Mesendoderm (in vitro differentiated cells): Measurements from ENCODE around the gene TBC1D14.

Experiments used
- DNase-seq: peaks from one replicate; pipeline ENCODE4 v3.0.0; 2013
- H2AK5ac ChIP-seq: 2 replicates; pipeline ENCODE4 v1.6.1; 2013; ENCODE audit warnings: low read length, inconsistent platforms
- H2BK120ac ChIP-seq: 2 replicates; pipeline ENCODE4 v1.6.1; 2013; ENCODE audit warnings: low read depth, mild to moderate bottlenecking, low read length, moderate library complexity, mixed read lengths
- H2BK15ac ChIP-seq: replicated peaks from 2 replicates; pipeline ENCODE4 v1.6.1; 2013; ENCODE audit warnings: low read depth, mild to moderate bottlenecking, moderate library complexity
- H2BK5ac ChIP-seq: 2 replicates; pipeline ENCODE4 v1.6.1; 2013; ENCODE audit warnings: low read length, inconsistent platforms
- H3K18ac ChIP-seq: 2 replicates; pipeline ENCODE4 v1.6.1; 2013; ENCODE audit warnings: mild to moderate bottlenecking, low read length, mixed read lengths
- H3K23ac ChIP-seq: one replicate; pipeline ENCODE4 v1.6.1; 2013; ENCODE audit warnings: low read length
- H3K27ac ChIP-seq: 2 replicates; pipeline ENCODE4 v1.5.1; 2013; ENCODE audit warnings: low read depth, mild to moderate bottlenecking, inconsistent platforms, low read length, moderate library complexity
- H3K27me3 ChIP-seq: 2 replicates; pipeline ENCODE4 v1.6.1; 2013; ENCODE audit warnings: low read length, control low read depth, mild to moderate bottlenecking, inconsistent platforms; ENCODE audit not compliant: insufficient read depth, poor library complexity
- H3K36me3 ChIP-seq: 2 replicates; pipeline ENCODE4 v1.6.1; 2013; ENCODE audit warnings: low read length, inconsistent platforms; ENCODE audit not compliant: control insufficient read depth, insufficient read depth
- H3K4ac ChIP-seq: one replicate; pipeline ENCODE4 v1.6.1; 2013; ENCODE audit warnings: low read depth, mild to moderate bottlenecking, low read length, moderate library complexity
- H3K4me1 ChIP-seq: 2 replicates; pipeline ENCODE4 v1.6.1; 2013; ENCODE audit warnings: low read depth, low read length, inconsistent platforms; ENCODE audit not compliant: control insufficient read depth
- H3K4me2 ChIP-seq: 2 replicates; pipeline ENCODE4 v1.6.1; 2013; ENCODE audit warnings: low read length
- H3K4me3 ChIP-seq: 2 replicates; pipeline ENCODE4 v1.5.1; 2013; ENCODE audit warnings: mild to moderate bottlenecking, low read length
- H3K56ac ChIP-seq: one replicate; pipeline ENCODE4 v1.6.1; 2013; ENCODE audit warnings: low read length
- H3K79me1 ChIP-seq: 2 replicates; pipeline ENCODE4 v1.6.1; 2013; ENCODE audit warnings: low read length, inconsistent platforms
- H3K79me2 ChIP-seq: 2 replicates; pipeline ENCODE4 v1.6.1; 2013; ENCODE audit warnings: mild to moderate bottlenecking, low read length; ENCODE audit not compliant: control insufficient read depth, insufficient read depth
- H3K9ac ChIP-seq: 2 replicates; pipeline ENCODE4 v1.6.1; 2013; ENCODE audit warnings: low read length, inconsistent platforms
- H4K5ac ChIP-seq: one replicate; pipeline ENCODE4 v1.6.1; 2013; ENCODE audit warnings: low read length
- H4K8ac ChIP-seq: one replicate; pipeline ENCODE4 v1.6.1; 2013; ENCODE audit warnings: low read depth, mild to moderate bottlenecking, control low read depth, low read length, moderate library complexity
- WGBS: extraction: QIAGEN DNeasy Blood & Tissue Kit; methylation state at CpG from one replicate; pipeline ENCODE4 v1.1.7; 2013; ENCODE audit warnings: low lambda C conversion rate, missing lambda C conversion rate; ENCODE audit not compliant: insufficient coverage; ENCODE audit errors: extremely low coverage; 5-methylcytosine and 5-hydroxymethylcytosine counted together

The TBC1D14 gene

GRCh38 chr4:7063362-7063761 is 153.7 kb downstream of the TBC1D14 start:
- Histone ChIP-seq H2BK120ac (no peak overlapping the region), H2AK5ac (no peak overlapping the region), H3K4ac (no peak overlapping the region), H3K9ac (no peak overlapping the region), H3K79me2 (peaks cover 18% of the 10 kb centered on the region), H3K23ac (no peak overlapping the region), H3K79me1 (peaks cover 13% of the 10 kb centered on the region), H3K27ac (no peak overlapping the region), H4K8ac (no peak overlapping the region), H3K36me3 (peaks cover 13% of the 10 kb centered on the region), H2BK5ac (no peak overlapping the region), H3K4me2 (no peak overlapping the region), H3K4me3 (no peak overlapping the region), H3K4me1 (peaks cover 4% of the 10 kb centered on the region), H2BK15ac (no peak overlapping the region), H3K27me3 (no peaks in the 10 kb centered on the region), H4K5ac (no peak overlapping the region), H3K18ac (no peak overlapping the region), H3K56ac (no peak overlapping the region)
- WGBS, result no CpG with 5 or more reads among the region's 4 CpGs
- DNase-seq, result no peak

GRCh38 chr4:7066006-7066405 is 156.4 kb downstream of the TBC1D14 start:
- no peaks in the 10 kb centered on the region for H3K27me3 ChIP-seq
- peaks cover 4% of the 10 kb centered on the region for H3K4me1 ChIP-seq
- H4K8ac ChIP-seq, result no peak overlapping the region
- H2BK120ac ChIP-seq, result no peak overlapping the region
- no peak for DNase-seq
- H3K56ac ChIP-seq, result no peak overlapping the region
- no peak overlapping the region for H3K23ac ChIP-seq
- H3K4me2 ChIP-seq, result no peak overlapping the region
- no peak overlapping the region for H3K4me3 ChIP-seq
- H3K9ac ChIP-seq, result no peak overlapping the region
- peaks cover 18% of the 10 kb centered on the region for H3K79me2 ChIP-seq
- H2AK5ac ChIP-seq, result no peak overlapping the region
- H3K4ac ChIP-seq, result no peak overlapping the region
- H3K36me3 ChIP-seq, result peaks cover 12% of the 10 kb centered on the region
- no peak overlapping the region for H3K18ac ChIP-seq
- H4K5ac ChIP-seq, result no peak overlapping the region
- peaks cover 13% of the 10 kb centered on the region for H3K79me1 ChIP-seq
- no CpG with 5 or more reads among the region's 11 CpGs for WGBS
- H2BK5ac ChIP-seq, result no peak overlapping the region
- H2BK15ac ChIP-seq, result no peak overlapping the region
- no peak overlapping the region for H3K27ac ChIP-seq

- peak overlapping the region; percentile 34 for H3K4me2 ChIP-seq
Measured at GRCh38 chr4:7066493-7066892, 156.9 kb downstream of the TBC1D14 start.

GRCh38 chr4:7067126-7067451 is 157.5 kb downstream of the TBC1D14 start:
- H3K27ac ChIP-seq, result no peak overlapping the region
- peak overlapping the region; percentile 66 for H3K23ac ChIP-seq
- H2BK5ac ChIP-seq, result no peak overlapping the region
- H3K4ac ChIP-seq, result no peak overlapping the region
- H2AK5ac ChIP-seq, result no peak overlapping the region
- no peaks in the 10 kb centered on the region for H3K27me3 ChIP-seq
- H2BK15ac ChIP-seq, result no peak overlapping the region
- no peak overlapping the region for H4K8ac ChIP-seq
- no peak for DNase-seq
- H3K4me2 ChIP-seq, result peak overlapping the region; percentile 97
- H3K9ac ChIP-seq, result peak overlapping the region; percentile 94
- peaks cover 4% of the 10 kb centered on the region for H3K4me1 ChIP-seq
- H3K79me1 ChIP-seq, result peaks cover 13% of the 10 kb centered on the region
- peak overlapping the region; percentile 88 for H3K4me3 ChIP-seq
- WGBS, result no CpG with 5 or more reads among the region's 13 CpGs
- peaks cover 5% of the 10 kb centered on the region for H3K36me3 ChIP-seq
- peaks cover 18% of the 10 kb centered on the region for H3K79me2 ChIP-seq
- peak overlapping the region; percentile 95 for H3K56ac ChIP-seq
- H4K5ac ChIP-seq, result no peak overlapping the region
- no peak overlapping the region for H2BK120ac ChIP-seq
- H3K18ac ChIP-seq, result no peak overlapping the region

More at GRCh38 chr4:7066493-7066892, 156.9 kb downstream of the TBC1D14 start:
- Histone ChIP-seq H3K27me3 (no peaks in the 10 kb centered on the region), H3K4me1 (peaks cover 4% of the 10 kb centered on the region), H3K4ac (no peak overlapping the region), H3K23ac (peak overlapping the region; percentile 90), H4K8ac (no peak overlapping the region), H4K5ac (no peak overlapping the region), H3K4me3 (no peak overlapping the region), H3K36me3 (peaks cover 10% of the 10 kb centered on the region), H3K79me2 (peaks cover 18% of the 10 kb centered on the region), H3K9ac (peak overlapping the region; percentile 94), H2AK5ac (no peak overlapping the region), H3K79me1 (peaks cover 13% of the 10 kb centered on the region), H3K27ac (no peak overlapping the region), H2BK15ac (no peak overlapping the region), H2BK5ac (no peak overlapping the region), H2BK120ac (no peak overlapping the region), H3K18ac (no peak overlapping the region), H3K56ac (no peak overlapping the region)
- no CpG with 5 or more reads among the region's 4 CpGs for WGBS
- DNase-seq, result no peak

GRCh38 chr4:7067452-7068278 is 158.0 kb downstream of the TBC1D14 start, which contains the start of gene GRPEL1:
Gene GRPEL1, minus strand, starts transcription at chr4:7068064. Its CDS starts 32 bp downstream, at chr4:7068032.
- Histone ChIP-seq H3K18ac (peak within 1 kb of the TSS; percentile 51), H3K4me3 (peak within 1 kb of the TSS; percentile 88), H2BK120ac (no peak within 1 kb of the TSS), H3K79me2 (peaks cover 18% of the 10 kb centered on the region), H2AK5ac (no peak within 1 kb of the TSS), H3K9ac (peak within 1 kb of the TSS; percentile 94), H3K56ac (peak within 1 kb of the TSS; percentile 95), H3K27me3 (no peaks in the 10 kb centered on the region), H3K36me3 (peaks cover 5% of the 10 kb centered on the region), H4K8ac (no peak within 1 kb of the TSS), H3K23ac (peak within 1 kb of the TSS; percentile 66), H3K4me2 (peak within 1 kb of the TSS; percentile 97), H2BK15ac (no peak within 1 kb of the TSS), H2BK5ac (no peak within 1 kb of the TSS), H3K79me1 (peaks cover 13% of the 10 kb centered on the region), H3K4me1 (peaks cover 4% of the 10 kb centered on the region), H3K27ac (no peak within 1 kb of the TSS), H3K4ac (peak within 1 kb of the TSS; percentile 49), H4K5ac (no peak within 1 kb of the TSS)
- peak; percentile 100 for DNase-seq
- no CpG with 5 or more reads among the region's 81 CpGs for WGBS
